GM12872 (cell line): ENCODE results near the gene DYSF.

Experiments used
- TF ChIP-seq, protein P1 (sequence below): IDR thresholded peaks from 3 replicates; pipeline ENCODE4 v1.5.1; 2011; ENCODE audit warnings: low read depth, mild to moderate bottlenecking, low read length, moderate library complexity; ENCODE audit not compliant: insufficient read depth

DYSF gene

DNA sequence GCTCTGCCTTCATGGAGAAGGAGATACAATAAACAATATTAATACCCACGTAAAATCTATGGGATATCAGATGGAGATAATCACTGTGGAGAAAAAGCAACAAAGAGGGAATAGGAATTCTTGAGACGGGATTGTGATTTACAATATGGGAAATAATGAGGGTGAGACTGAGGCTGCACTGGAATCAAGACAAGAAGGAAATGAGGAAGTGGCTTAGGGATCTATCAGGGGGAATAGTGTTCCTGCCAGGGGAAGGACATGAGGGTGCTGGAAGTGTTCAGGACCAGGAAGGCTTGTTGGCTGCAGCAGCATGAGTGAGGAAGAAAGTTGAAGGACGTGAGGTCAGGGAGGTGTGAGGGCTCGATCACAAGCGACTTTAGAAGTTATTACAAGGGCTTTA is 182.4 kb downstream of the DYSF start:
- TF ChIP-seq, protein P1, sequence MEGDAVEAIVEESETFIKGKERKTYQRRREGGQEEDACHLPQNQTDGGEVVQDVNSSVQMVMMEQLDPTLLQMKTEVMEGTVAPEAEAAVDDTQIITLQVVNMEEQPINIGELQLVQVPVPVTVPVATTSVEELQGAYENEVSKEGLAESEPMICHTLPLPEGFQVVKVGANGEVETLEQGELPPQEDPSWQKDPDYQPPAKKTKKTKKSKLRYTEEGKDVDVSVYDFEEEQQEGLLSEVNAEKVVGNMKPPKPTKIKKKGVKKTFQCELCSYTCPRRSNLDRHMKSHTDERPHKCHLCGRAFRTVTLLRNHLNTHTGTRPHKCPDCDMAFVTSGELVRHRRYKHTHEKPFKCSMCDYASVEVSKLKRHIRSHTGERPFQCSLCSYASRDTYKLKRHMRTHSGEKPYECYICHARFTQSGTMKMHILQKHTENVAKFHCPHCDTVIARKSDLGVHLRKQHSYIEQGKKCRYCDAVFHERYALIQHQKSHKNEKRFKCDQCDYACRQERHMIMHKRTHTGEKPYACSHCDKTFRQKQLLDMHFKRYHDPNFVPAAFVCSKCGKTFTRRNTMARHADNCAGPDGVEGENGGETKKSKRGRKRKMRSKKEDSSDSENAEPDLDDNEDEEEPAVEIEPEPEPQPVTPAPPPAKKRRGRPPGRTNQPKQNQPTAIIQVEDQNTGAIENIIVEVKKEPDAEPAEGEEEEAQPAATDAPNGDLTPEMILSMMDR: no peak

DNA sequence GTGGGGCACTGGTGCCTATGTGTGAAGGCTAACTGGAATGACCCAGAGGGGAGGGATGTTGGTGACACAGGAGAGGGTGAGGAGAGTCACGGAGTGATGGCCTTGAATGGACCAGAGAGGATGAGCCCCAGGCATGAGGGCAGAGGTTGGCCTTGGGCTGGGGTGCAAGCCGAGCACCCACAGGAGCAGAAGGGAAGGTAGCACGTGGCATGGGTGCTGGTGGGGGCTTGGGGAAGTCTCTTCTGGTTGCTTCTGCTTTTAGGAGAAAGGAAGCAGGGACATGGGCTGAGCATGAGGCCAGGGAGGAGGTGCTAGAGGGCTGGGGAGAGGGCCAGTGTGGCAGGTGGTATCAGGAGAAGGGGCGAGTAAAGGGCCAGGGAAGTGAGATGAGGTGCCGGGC is 183.8 kb downstream of the DYSF start:
- TF ChIP-seq, protein P1: no peak

DNA sequence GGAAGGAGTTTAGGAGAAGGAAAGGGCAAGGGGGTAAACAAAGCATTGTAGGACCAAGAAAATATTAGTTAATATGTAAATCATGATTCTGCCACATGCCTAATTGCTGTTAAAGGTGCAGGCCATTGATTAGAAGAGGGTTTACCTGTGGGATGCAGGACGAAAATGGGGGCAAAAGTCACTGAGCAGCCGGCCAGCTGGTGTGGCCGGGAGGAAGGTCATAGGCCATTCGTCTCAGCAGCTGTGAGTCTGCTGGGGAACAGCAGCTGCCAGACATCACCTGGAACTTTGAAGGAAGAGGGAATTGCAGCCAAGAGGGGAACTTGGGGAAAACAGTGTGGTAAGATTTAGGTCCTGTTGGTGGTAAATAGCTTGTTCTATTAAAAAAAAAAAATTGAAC is 184.4 kb downstream of the DYSF start:
- TF ChIP-seq, protein P1: no peak

GRCh38 chr2:71639735-71640134 is 186.4 kb downstream of the DYSF start:
- TF ChIP-seq, protein P1: no peak

GRCh38 chr2:71640489-71640888 is 187.1 kb downstream of the DYSF start:
- TF ChIP-seq, protein P1: no peak

DNA sequence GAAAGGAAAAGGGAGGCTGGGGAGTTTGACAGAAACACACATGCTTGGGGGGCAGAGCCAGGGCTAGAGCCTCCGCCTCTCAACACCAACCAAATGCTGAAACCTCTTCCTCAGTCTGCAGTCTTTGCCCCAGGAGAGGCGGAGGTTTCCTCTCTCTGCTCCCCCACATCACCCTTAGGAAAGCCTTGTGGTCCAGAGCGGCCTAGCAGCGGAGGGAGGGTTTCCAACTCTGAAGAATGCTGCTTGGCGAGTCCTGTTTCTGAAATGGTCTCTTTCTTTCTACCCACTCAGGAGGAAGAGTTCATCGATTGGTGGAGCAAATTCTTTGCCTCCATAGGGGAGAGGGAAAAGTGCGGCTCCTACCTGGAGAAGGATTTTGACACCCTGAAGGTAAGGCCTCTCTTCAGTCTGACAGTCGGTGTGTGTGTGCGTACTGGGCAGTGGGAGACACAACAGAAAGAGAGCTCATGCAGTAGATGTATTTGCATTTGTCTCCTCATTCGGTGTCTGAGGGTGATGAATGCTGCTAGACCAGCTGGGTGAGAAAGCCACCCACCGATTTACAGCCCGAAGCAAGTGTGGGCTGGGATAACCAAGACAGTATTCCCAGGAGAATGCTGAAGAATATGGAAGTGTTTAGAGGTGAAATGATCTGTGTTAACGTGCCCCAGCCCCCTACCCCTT is 190.5 kb downstream of the DYSF start:
- TF ChIP-seq, protein P1: no peak

GRCh38 chr2:71646028-71646427 is 192.7 kb downstream of the DYSF start:
- TF ChIP-seq, protein P1: no peak

GRCh38 chr2:71647356-71647755 is 194.0 kb downstream of the DYSF start:
- TF ChIP-seq, protein P1: no peak
